Measurements from ENCODE around the gene AFG1L.

DNA sequence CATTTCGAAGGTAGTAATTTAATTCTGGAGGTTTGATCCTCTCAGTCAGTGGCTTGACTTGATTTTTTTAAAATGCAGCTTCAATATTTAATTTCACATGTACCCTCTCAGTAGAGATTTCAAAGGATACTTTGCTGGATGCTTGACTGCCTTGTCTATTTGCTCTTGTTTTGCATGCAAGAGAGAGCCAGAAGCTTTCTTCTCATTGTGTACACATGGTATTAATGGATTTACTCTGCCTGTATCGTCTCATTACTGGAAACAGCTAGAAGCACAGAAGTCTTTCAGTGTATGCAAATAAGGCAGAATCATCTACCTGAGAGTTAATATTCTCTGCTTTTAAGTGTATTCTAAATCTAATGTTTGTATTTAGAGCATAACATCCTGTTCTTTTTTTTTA is 181.5 kb downstream of the AFG1L start:
- TF ChIP-seq POLR2AphosphoS5 (IDR thresholded peaks at IDR 0.05; ENCODE audit: low read depth, low read length) (no peak), SIN3A (IDR thresholded peaks at IDR 0.05; ENCODE audit: borderline replicate concordance, insufficient read depth, low read length) (no peak)

Data from PFSK-1 (cell line).